ENCODE measurements around the gene PRDM4.

DNA sequence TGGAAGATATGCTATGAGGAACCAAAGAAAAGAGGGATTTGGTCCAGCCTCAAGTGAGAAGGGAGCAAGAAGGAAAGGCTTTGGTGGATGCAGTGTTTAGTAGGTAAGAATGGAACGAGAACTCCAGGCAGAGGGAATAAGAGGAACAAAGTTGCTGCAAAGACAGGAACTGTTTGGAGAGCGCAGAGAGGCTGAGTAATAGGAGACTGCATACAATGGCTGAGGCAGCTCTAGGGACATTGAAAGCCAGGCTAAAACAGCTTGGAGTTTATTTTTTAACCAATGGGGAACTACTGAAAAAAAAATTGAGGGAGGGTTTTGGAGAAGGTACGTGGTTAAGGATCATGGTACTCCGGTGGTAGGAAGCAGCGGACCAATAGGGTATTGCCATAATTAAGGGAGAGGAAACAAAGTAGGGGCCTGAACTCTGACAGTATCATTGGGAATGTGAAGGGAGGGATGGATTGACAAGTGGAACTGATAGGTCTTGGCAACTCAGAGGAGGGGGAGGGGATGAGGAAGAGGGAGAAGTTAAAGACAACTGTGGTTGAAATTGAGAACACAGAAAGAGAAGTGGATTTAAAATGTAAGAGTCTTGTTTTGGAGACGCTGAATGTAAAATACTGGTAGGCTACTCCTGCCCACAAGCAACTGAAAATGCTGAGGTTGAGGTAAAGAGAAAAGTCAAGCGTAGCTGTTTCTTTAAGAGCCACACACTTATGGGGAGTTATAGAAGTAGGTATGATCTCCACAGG is 18.3 kb upstream of the PRDM4 start:
- TF ChIP-seq, protein P1, sequence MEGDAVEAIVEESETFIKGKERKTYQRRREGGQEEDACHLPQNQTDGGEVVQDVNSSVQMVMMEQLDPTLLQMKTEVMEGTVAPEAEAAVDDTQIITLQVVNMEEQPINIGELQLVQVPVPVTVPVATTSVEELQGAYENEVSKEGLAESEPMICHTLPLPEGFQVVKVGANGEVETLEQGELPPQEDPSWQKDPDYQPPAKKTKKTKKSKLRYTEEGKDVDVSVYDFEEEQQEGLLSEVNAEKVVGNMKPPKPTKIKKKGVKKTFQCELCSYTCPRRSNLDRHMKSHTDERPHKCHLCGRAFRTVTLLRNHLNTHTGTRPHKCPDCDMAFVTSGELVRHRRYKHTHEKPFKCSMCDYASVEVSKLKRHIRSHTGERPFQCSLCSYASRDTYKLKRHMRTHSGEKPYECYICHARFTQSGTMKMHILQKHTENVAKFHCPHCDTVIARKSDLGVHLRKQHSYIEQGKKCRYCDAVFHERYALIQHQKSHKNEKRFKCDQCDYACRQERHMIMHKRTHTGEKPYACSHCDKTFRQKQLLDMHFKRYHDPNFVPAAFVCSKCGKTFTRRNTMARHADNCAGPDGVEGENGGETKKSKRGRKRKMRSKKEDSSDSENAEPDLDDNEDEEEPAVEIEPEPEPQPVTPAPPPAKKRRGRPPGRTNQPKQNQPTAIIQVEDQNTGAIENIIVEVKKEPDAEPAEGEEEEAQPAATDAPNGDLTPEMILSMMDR (IDR thresholded peaks at IDR 0.05), result no peak
- TF ChIP-seq POLR2A (IDR thresholded peaks at IDR 0.05), result no peak

Measured in testis (tissue), 2 donors.